HG02852 (cell line): ENCODE results near the gene SLC5A10.
"Not testable (repeated sequence)": the region's sequence is repeated elsewhere in the genome, so short reads cannot be mapped to it uniquely, and the experiment has no call there.

Experiments used
- ATAC-seq: cut with Tn5 transposase; IDR thresholded peaks from one replicate; pipeline ENCODE4 v1.9.1; 2021; ENCODE audit warnings: mild to moderate bottlenecking, moderate library complexity; ENCODE audit not compliant: unreplicated experiment

SLC5A10 gene

DNA sequence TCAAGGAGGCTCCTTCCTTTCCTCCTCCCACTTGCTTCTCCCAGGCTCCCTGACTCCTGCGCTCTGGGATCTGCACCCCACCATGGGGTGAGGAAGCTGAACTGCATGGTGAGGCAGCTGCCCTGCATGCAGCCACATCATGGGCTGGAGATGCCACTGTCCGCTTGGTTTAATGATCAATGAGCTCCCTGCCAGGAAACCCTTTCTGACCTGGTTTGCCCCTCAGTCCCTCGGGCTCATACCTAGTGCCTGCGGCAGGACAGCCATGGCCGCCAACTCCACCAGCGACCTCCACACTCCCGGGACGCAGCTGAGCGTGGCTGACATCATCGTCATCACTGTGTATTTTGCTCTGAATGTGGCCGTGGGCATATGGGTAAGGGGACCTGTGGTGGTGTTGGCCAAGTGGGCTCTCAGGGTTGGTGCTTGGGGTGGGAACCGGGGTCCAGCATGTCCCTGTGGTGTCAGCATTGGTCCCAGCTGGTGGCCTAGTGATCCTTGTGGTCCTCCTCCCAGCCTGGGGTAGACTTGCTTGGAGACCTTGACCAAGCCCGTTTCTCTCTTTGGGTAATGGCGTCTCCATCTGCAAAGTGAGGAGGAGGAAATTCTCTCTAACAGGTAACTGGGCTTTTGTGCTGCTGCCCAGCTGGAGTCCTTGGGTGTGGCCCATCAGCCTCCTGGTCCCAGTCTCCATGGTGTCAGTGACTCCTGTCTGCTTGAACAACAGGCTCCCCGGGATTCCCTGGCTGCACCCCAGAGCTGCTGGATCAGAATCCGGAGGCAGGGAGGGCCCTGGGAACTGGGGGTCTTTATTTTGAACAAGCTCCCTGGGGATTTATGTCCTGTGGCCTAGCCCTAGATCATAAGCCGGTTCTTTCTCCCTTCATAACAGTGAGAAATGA, at the start of gene SLC5A10:
Gene SLC5A10, plus strand, starts transcription at position 225 of the 902 bp plus-strand sequence. Its CDS starts 41 bp downstream, at position 266.
- no peak for ATAC-seq

DNA sequence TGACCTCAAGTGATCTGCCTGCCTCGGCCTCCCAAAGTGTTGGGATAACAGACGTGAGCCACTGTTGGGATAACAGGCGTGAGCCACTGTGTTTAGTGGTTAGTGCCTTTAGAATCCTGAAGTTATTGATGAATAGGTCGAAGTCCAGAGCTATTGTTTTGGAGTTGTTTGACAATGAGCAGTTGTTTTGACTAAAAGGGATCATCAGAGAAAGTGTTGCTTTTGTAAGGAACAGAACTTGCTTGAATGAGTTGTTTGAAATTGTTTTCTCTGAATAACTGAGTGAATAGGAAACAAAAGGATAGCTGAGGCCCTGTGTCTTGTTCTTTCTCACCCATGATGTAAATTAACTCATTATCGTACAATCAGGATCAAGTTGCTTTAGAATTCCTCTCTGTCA, 47.5 kb upstream of the SLC5A10 start:
- no peak for ATAC-seq

DNA sequence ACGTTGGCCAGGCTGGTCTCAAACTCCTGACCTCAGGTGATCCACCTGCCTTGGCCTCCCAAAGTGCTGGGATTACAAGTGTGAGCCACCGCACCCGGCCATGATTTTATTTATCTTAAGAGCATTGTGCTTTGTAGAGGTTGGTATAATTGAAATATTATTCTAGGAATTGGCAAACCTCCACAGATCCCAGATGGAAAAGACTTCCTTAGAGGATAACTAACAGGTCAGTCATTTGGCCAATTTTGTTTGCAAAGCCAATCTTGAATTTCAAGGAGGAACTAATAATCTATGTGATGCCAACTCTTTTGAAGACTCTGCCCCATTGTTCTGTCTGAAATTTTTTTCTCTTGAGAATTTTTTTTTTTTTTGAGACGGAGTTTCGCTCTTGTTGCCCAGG, 46.7 kb upstream of the SLC5A10 start:
- no peak for ATAC-seq

DNA sequence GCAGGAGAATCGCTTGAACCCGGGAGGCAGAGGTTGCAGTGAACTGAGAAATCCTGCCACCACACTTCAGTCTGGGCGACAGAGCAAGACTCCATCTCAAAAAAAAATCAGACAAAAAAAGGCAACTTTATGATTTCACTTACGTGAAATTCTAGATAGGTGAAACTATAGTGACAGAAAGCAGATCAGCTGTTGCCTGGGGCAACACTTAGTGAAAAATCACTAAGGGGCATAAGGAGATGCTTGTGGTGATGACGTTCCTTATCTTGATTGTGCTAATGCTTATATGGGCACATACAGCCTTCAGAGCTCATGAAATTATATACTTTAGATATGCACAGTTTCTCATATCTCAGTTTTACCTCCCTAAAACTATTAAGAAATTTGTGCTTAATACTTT, 41.6 kb upstream of the SLC5A10 start:
- ATAC-seq, result no peak

DNA sequence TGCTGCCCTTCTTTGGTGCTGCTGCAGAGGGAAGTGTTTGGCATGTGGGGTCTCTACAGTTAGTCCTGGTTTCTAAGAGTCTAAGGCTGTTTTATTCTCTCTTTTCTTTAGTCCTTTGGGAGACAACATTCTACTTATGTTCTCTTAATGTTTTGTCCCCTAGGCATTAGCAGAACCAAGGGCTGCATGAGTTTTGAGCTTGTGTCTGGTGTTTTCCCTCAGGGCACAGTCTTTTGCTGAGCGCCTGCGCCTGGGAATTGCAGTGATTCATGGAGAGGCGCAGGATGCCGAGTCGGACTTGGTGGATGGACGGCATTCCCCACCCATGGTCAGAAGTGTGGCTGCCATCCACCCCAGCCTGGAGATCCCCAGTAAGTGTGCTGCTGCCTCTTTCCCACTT, 41.1 kb upstream of the SLC5A10 start:
- ATAC-seq, result no peak

DNA sequence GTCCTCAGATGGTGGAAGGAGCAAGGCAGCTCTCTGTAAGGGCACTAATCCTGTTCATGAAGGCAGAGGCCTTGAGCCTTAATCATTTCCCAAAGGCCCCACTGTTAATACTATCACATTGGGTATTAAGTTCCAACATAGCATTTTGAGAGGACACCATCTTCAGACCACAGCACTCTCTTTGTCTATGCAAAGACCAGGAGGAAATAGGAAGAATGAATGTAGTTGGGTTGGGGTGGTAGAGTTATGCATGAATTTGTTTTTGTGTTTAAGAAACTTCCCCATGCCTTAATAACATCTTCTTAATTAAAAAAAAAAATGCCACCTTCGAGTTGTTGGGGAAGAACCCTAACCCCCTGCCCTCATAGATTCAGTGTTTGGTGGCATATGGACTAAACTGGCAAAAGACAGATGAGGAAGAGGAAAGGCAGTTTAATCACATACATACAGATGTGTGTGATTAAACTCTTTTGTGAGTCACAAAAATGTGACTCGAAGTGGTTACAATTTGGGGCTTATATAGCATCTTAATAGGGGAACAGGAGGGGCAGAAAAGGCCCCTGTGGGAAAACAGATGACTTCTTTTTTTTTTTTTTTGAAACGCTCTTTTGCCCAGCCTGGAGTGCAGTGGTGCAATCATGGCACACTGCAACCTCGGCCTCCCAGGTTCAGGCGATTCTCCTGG, 35.0 kb upstream of the SLC5A10 start:
- no peak for ATAC-seq

DNA sequence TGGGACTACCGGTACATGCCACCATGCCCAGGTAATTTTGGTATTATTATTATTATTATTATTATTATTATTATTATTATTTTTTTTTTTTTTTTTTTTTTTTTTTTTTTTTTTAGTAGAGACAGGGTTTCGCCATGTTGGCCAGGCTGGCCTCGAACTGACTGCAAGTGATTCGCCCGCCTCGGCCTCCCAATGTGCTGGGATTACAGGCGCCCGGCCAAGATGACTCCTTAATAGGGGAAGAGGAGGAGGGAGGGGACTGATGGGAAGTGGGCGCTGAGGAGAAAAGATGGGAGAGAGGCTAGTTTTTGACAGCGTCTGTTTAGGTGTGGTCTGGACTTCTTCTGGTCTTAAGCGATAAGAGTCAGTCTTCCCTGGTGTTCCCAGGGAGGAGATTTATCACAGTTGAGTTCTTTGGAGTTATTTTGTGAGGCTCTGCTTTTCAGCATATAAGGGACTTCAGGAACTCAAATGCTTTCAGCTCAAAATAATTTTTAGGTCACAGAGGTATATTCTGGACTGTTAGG, 34.4 kb upstream of the SLC5A10 start:
- ATAC-seq, result no peak

DNA sequence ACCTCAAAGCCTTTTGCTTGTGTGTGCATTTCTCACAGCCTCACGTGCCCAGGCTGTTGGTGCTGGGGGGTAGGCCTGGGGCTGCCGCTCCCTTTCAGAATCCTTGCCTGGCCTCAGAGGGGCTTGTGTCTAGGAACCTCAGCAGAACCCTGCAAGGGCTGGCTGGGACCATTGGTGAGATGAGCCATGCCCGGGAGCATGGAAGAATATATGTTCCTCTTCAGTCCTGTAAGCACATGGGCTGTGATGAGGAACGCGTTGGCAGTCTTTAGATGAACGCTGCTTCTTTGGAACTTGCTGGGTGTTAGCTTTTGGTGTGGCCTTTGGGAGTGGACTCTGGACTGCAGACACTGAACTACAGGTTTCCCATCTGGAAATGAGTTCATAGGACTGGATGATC, 32.0 kb upstream of the SLC5A10 start:
- no peak for ATAC-seq

DNA sequence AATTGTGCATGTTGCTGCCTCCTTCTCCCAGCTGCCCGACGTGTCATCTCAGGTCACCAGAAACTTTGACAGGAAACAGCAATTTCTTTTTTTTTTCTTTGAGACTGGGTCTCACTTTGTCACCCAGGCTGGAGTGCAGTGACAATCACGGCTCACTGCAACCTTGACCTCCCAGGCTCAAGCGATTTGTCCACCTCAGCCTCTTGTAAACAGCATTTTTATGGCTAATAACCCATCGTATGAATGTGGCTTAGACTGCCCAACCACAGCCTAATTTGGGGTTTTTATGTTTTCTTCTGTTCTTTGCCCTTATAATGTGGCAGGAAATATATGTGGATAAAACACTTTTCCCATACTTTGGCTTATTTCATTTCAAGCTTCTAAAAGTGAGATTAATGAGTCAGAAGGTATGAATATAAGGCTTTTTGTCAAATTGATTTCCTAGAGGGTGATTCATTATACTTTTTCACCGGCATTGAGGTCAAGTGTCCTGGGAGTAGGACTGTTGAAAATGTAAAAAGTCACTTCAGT, 31.0 kb upstream of the SLC5A10 start:
- no peak for ATAC-seq

DNA sequence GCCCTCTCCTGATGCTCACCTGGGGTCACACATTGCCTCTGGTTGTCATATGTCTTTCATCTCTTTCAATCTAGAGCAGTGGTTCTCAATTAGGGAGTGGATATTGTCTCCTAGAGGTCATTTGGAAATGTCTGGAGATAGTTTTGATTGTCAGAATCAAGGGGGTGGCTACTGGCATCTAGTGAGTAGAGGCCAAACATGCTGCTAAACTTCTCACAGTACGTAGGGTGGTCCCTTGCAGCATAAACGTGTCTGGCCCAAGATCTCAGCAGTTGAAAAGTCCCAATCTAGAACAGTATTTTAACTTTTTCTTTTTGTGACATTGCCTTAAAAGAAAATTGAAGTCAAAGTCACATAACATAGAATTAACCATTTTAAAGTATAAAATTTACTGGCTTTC, 30.5 kb upstream of the SLC5A10 start:
- ATAC-seq, result no peak

DNA sequence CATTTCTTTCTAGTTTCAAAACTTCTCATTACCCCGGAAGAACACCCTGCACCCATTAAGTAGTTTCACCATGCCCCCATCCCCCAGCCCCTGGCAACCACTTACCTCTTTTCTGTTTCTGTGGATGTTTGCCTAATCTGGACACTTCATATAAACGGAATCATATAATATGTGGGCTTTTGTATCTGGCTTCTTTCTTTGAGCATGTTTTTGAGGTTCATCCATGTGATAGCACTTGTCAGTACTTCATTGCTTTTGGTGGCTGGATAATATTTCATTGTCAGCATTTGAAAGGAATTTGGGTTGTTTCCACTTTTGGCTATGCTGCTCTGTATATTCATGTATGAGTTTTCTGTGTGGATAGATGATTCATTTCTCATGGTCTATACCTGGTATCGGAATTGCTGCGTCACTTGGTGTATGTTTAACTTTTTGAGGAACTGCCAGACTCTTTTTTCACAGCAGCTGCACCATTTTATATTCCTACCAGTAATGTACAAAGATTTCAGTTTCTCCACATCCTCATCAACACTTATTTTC, 30.0 kb upstream of the SLC5A10 start:
- peak; percentile 53 for ATAC-seq

DNA sequence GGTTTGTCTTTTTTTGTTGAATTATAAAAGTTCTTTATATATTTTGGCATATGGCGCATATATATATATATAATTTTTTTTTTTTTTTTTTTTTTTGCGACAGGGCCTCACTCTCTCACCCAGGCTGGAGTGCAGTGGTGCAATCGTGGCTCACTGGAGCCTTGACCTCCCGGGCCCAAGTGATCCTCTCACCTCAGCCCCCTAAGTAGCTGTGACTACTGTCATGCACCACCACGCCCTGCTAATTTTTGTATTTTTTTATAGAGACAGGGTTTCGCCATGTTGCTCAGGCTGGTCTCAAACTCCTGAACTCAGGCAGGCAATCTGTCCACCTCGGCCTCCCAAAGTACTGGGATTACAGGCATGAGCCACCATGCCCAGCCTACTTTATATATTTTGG, 29.4 kb upstream of the SLC5A10 start:
- not testable (repeated sequence) for ATAC-seq

DNA sequence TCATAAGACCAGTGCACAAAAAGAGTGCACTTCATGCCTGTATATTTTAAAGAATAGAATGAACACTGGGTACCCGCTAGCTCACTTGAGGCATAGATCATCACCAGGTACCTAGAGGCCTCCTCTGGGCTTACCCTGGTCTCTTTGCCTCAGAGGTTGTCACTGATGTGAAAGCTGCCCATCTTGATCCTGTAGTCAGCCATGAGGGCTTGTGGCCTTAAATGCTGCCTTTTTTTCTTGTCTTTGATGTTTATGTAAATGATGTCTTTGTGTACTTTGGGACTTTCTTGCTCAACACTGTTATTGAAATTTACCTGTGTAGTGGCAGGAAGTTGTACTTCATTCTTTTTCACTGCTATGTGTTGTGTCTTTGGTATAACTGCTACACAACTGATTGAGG, 26.8 kb upstream of the SLC5A10 start:
- no peak for ATAC-seq

DNA sequence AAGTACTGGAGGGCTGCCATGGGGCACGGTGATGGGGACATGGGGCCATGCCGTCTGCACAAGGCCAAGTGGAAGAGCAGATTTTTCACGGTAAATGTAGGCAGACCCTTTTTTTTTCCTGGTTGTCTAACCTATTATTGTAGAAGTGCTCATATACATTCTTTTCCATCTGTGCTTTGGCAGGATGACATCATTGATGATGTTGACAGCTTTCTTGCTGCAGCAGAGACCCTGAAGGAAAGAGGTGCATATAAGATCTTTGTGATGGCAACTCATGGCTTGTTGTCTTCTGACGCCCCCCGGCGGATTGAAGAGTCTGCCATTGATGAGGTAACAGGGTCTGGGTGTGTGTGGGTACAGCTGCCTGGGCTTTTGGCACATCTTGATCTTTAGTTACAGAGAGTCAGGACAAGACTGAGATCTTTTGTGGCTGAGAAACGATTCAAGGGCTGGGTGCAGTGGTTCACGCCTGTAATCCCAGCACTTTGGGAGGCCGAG, 23.3 kb upstream of the SLC5A10 start:
- ATAC-seq, result no peak

DNA sequence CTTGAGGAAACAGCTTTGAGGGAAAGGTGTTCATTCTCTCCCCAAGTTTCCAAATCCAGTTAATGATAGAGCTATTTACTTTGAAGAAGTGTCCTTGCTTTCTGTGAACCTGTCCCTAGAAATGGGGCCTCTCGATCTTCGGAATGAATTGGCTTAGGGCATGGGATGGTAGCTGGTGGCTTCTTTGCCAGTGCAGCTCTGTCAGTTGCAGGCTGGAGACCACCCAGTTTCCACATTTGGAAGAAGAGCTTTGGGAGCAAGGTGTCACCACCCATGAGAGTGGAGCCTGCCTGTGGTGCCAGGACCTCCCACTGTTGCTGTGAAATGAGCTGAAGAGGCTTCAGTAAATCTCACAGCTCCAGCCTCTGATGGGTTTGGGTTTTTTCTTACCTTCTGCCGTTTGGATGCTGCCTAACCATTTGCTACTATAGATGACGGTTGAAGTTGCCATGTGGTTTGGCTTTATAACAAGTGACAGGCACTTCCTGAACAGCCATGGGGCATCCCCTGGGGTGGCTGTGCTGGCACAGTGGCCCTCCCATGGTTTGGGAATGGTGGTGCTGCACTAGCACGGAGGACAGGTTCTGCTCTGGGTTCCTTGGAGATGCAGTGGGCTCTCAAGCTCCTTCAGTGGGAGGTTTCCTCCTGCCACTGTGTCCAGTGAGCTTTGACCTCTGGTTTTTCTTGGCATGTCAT, 19.5 kb upstream of the SLC5A10 start:
- ATAC-seq, result no peak

DNA sequence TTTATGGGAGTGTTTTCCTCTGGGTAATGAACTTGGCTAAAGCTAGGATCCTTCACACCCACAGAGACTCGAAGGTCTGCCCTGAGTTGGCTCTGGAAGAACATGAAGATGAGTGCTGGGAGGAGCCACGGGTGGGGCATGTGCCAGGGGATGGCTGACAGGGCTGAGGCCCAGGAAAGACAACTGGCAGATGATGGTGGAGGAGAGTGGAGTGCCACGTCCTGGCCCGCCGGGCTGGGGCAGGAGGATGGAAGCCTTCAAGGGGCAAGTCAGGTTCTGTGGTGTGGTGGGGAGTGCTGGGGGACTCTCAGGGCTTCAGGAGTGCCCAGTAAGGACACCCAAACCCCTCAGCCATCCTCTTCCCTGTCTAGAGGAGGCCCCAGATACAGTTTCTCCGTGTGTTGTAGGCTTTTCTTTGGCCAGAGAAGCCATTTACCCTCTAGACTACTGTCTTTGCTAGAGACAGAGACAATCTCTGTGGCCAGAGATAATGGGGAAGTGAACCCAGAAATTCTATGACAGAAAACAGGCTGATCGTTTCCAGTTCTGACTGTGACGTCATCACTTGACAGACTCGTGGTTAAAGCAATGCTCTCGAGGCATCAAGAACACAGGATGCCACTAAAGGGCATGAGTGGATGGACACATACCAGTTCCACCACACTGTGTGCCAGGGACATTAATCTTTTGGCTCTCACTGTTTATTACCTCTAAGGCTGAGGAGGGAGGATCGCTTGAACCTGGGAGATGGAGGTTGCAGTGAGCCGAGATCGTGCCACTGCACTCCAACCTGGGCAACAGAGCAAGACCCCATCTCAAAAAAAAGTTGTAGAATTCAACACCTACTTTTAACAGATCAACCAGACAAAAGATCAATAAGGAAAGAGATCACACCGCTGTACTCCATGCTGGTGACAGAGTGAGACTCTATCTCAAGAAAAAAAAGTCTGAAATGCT, 18.6 kb upstream of the SLC5A10 start:
- ATAC-seq, result no peak

DNA sequence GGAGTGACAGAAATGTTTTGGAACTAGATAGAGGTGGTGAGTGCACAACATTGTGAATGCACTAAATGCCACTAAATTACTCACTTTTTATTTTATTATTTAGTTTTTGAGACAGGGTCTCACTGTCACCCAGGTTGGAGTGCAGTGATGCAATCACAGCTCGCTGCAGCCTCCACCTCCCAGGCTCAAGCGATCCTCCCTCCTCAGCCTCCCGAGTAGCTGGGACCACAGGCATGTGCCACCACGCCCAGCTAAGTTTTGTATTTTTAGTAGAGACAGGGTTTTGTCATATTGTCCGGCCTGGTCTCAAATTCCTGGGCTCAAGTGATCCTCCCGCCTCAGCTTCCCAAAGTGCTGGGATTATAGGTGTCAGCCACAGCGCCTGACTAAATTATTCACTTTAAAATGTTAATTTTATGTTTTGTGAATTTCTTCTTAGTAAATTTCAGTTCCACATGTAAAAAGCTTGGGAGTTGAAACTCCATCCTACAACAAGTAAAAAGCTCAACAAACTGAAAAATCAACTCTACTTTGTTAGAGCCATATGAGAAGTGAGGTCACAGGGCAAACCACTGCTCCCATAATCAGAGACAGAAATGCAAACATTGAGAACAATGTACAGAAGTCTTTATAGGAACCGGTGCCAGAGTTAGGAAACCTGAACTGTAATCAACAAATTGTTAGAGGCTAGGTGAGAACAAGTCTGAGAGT, 13.8 kb upstream of the SLC5A10 start:
- ATAC-seq, result no peak

DNA sequence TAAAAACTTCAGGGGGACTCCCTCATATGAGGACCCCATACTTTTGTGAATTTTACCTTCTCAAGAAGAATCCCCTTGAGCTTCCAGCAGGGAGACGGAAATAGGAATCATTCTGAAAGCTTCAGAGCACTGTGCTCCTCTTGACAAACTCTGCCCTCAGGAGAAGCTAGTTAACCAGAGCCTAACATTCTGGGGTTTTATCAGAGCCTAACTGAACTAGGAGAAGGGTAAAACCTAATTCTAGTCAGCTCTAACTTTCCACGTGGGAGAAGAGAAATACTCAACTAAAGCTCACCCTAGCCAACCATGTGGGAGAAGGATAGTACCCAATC, 13.3 kb upstream of the SLC5A10 start:
- ATAC-seq, result no peak

DNA sequence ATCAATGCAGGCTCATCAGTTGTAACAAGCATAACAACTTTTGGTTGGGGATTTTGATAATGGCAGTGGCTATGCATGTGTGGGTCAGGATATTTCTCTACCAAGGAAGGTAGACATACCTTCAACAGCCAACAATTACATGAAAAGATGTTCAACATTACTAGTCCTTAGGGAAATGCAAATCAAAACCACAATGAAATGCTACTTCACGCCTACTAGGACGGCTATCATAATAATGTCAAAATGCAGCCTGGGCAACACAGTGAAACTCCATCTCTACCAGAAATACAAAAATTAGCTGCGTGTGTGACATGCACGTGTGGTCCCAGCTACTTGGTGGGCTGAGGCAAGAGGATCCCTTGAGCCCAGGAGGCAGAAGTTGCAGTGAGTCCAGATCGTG, 7.3 kb upstream of the SLC5A10 start:
- ATAC-seq, result no peak
